Measurements from ENCODE around the gene RTL10. TPM values are rescaled to one million over a fixed set of nuclear protein-coding genes. Genes with fewer than 3 reads are reported as not detected.

RTL10 gene
- total RNA-seq, 1 experiment from 2014 or later = 21.5 TPM

- H3K4me3 Mint-ChIP-seq = no peak overlapping the region
- ATAC-seq (no peak), DNase-seq (ENCODE audit: low spot score) (no peak)
- TF ChIP-seq KAT7 (CRISPR knock-in tag; IDR thresholded peaks at IDR 0.05; ENCODE audit: borderline replicate concordance) (no peak), CDX4 (CRISPR knock-in tag; IDR thresholded peaks at IDR 0.05; ENCODE audit: borderline replicate concordance) (no peak), ELF4 (CRISPR knock-in tag; IDR thresholded peaks at IDR 0.05; ENCODE audit: low read depth) (no peak), PRDM15 (CRISPR knock-in tag; IDR thresholded peaks at IDR 0.05) (no peak), TCF7 (CRISPR knock-in tag; IDR thresholded peaks at IDR 0.05; ENCODE audit: low read depth) (no peak)
- TF ChIP-seq, protein P1, sequence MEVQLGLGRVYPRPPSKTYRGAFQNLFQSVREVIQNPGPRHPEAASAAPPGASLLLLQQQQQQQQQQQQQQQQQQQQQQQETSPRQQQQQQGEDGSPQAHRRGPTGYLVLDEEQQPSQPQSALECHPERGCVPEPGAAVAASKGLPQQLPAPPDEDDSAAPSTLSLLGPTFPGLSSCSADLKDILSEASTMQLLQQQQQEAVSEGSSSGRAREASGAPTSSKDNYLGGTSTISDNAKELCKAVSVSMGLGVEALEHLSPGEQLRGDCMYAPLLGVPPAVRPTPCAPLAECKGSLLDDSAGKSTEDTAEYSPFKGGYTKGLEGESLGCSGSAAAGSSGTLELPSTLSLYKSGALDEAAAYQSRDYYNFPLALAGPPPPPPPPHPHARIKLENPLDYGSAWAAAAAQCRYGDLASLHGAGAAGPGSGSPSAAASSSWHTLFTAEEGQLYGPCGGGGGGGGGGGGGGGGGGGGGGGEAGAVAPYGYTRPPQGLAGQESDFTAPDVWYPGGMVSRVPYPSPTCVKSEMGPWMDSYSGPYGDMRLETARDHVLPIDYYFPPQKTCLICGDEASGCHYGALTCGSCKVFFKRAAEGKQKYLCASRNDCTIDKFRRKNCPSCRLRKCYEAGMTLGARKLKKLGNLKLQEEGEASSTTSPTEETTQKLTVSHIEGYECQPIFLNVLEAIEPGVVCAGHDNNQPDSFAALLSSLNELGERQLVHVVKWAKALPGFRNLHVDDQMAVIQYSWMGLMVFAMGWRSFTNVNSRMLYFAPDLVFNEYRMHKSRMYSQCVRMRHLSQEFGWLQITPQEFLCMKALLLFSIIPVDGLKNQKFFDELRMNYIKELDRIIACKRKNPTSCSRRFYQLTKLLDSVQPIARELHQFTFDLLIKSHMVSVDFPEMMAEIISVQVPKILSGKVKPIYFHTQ (CRISPR knock-in tag; IDR thresholded peaks at IDR 0.05) = no peak
- no peak overlapping the region for H3K27ac Mint-ChIP-seq
- no peaks in the 10 kb centered on the region for H3K9me3 Mint-ChIP-seq
- CTCF ChIA-PET = interaction anchor here (1.2 to 2.1 kb wide), 2 partner anchors 91 to 127 kb away, joined by 3 to 8 read pairs; no protein-coding TSS in a partner anchor
- H3K27me3 Mint-ChIP-seq (ENCODE audit: low read depth) = no peaks in the 10 kb centered on the region; the same call in 1 of the 2 replicates
- POLR2A ChIA-PET = no interaction called here
- H3K4me1 Mint-ChIP-seq = peaks cover 5% of the 10 kb centered on the region; the same call in 1 of the 2 replicates
- H3K36me3 Mint-ChIP-seq = no peaks in the 10 kb centered on the region
Observed at GRCh38 chr22:19819208-19819910, 35.3 kb downstream of the RTL10 start.

- ChIA-PET CTCF (interaction anchor here (1.0 to 1.3 kb wide), 3 partner anchors 18 to 92 kb away, joined by 4 to 5 read pairs (median 4); no protein-coding TSS in a partner anchor), POLR2A (no interaction called here)
- no peak for TF ChIP-seq ZNF317 (CRISPR knock-in tag; IDR thresholded peaks at IDR 0.05; ENCODE audit: borderline replicate concordance, low read depth)
- TF ChIP-seq GRHL2 (CRISPR knock-in tag; IDR thresholded peaks at IDR 0.05; ENCODE audit: insufficient replicate concordance, severe bottlenecking) = no peak
- no peak for TF ChIP-seq ARID4B (CRISPR knock-in tag; IDR thresholded peaks at IDR 0.05; ENCODE audit: borderline replicate concordance)
- TF ChIP-seq, protein P2, sequence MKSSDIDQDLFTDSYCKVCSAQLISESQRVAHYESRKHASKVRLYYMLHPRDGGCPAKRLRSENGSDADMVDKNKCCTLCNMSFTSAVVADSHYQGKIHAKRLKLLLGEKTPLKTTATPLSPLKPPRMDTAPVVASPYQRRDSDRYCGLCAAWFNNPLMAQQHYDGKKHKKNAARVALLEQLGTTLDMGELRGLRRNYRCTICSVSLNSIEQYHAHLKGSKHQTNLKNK (CRISPR knock-in tag; IDR thresholded peaks at IDR 0.05) = no peak
- TF ChIP-seq NFYB (CRISPR knock-in tag; conservative IDR thresholded peaks at IDR 0.05; ENCODE audit: low read depth) = no peak
- no peak for TF ChIP-seq SMAD4 (CRISPR knock-in tag; IDR thresholded peaks at IDR 0.05)
- TF ChIP-seq TEAD1 (CRISPR knock-in tag; IDR thresholded peaks at IDR 0.05) = no peak
- TF ChIP-seq AFF4 (CRISPR knock-in tag; IDR thresholded peaks at IDR 0.05; ENCODE audit: borderline replicate concordance) = no peak
- Mint-ChIP-seq H3K27me3 (ENCODE audit: low read depth) (no peaks in the 10 kb centered on the region; the same call in 1 of the 2 replicates), H3K4me3 (no peak overlapping the region), H3K4me1 (peaks cover 2% of the 10 kb centered on the region; the same call in 1 of the 2 replicates), H3K36me3 (no peaks in the 10 kb centered on the region), H3K9me3 (no peaks in the 10 kb centered on the region), H3K27ac (no peak overlapping the region)
- no peak for DNase-seq (ENCODE audit: low spot score)
- no peak for ATAC-seq
Observed at GRCh38 chr22:19818324-19819207, 36.1 kb downstream of the RTL10 start.
